HG03575 (cell line): ENCODE measurements around the gene DMRTB1.

Source experiments
- ATAC-seq: cut with Tn5 transposase; IDR thresholded peaks from one replicate; pipeline ENCODE4 v1.9.1; 2021; ENCODE audit not compliant: unreplicated experiment, insufficient number of reproducible peaks, low FRiP score; ENCODE audit errors: extremely low read depth

DMRTB1 gene

GRCh38 chr1:53482441-53483153, 23.4 kb downstream of the DMRTB1 start:
- no peak for ATAC-seq

GRCh38 chr1:53483170-53483569, 24.0 kb downstream of the DMRTB1 start:
- no peak for ATAC-seq

GRCh38 chr1:53483656-53484055, 24.5 kb downstream of the DMRTB1 start:
- no peak for ATAC-seq

GRCh38 chr1:53484705-53485477, 25.7 kb downstream of the DMRTB1 start:
- ATAC-seq = no peak

GRCh38 chr1:53485478-53486394, 26.5 kb downstream of the DMRTB1 start:
- ATAC-seq = no peak

- ATAC-seq = no peak
Measured at GRCh38 chr1:53486395-53487026, 27.3 kb downstream of the DMRTB1 start.

GRCh38 chr1:53490351-53490750, 31.2 kb downstream of the DMRTB1 start:
- no peak for ATAC-seq

GRCh38 chr1:53495633-53496345, 36.6 kb downstream of the DMRTB1 start:
- no peak for ATAC-seq

GRCh38 chr1:53498555-53499131, 39.4 kb downstream of the DMRTB1 start:
- no peak for ATAC-seq

- no peak for ATAC-seq
Measured at GRCh38 chr1:53499257-53500203, 40.3 kb downstream of the DMRTB1 start.

GRCh38 chr1:53500204-53501064, 41.2 kb downstream of the DMRTB1 start:
- ATAC-seq = no peak

GRCh38 chr1:53501065-53502005, 42.1 kb downstream of the DMRTB1 start:
- no peak for ATAC-seq

GRCh38 chr1:53502641-53503432, 43.6 kb downstream of the DMRTB1 start:
- ATAC-seq = no peak

GRCh38 chr1:53503433-53504217, 44.4 kb downstream of the DMRTB1 start:
- no peak for ATAC-seq
